MM.1S (cell line): ENCODE results near the gene CPLX3.

ENCODE experiments used
- CTCF ChIP-seq: fragments of 300-600 bp; sonication (generic); IDR thresholded peaks from 2 replicates; pipeline ENCODE4 v1.5.1; 2016; ENCODE audit warnings: antibody characterized with exemption, low read length, mixed read lengths
- EZH2 ChIP-seq: fragments of 300-600 bp; sonication (generic); optimal IDR thresholded peaks from 2 replicates; pipeline ENCODE3; 2017; ENCODE audit warnings: low read depth, mild to moderate bottlenecking, antibody characterized with exemption, low read length, mixed read lengths
- EZH2phosphoT487 ChIP-seq: fragments of 300-600 bp; sonication (generic); IDR thresholded peaks from 2 replicates; pipeline ENCODE4 v1.6.1; 2018; ENCODE audit warnings: antibody characterized with exemption, low read length

DNA sequence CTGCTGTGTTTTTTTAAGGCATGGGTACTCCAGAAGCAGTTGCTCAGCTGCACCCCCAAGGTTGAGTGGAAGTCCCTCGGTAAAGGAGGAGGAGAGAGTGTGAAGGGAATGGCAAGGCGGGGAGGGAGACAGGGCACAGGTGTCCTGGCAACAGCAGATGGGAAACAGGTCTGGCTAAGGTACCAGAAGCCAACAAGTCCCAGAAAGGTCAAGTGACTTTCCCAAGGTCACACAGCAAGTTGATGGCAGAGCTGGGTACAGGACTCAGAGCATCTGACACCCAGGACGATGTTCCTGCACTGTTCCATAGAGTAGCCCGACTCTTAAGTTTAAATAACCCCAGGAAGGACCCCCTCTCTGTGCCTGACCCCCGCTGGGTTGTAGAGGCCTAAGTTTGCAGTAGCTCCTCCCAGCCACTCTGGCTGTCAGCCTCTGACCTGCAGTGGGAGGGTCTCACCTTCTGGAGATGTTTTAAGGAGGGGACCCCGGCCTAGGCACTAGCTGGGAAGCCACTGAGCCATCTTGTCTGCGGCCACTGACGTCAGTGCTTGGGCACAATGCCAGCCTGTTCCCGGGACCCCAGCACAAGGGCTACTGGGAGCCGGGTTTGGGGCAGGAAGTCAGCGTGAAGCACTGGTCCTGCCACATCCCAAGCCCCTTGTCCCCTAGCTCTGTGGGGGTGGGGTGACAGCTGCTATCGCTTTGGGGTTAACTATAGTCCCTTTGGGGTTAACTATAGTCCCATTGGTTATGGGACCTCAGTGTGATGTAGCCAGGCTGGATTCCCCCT is 34.0 kb upstream of the CPLX3 start:
- TF ChIP-seq EZH2phosphoT487 (no peak), CTCF (no peak), EZH2 (no peak)
